Breast epithelium (tissue), 4 donors: ENCODE results near the gene C19orf38. TPM values are rescaled to one million over a fixed set of nuclear protein-coding genes. Genes with fewer than 3 reads are reported as not detected.

Experiments
- DNase-seq, 2 donors: peaks; one replicate each; pipeline ENCODE4 v3.0.0-alpha.2; 2019; ENCODE audit warnings: low spot score in 2 of 2
- H3K27ac ChIP-seq, 2 donors: fragments of 200-600 bp; sonication (generic) in 1 of 2; one replicate each; pipeline ENCODE4 v1.5.1; 2016 to 2019; ENCODE audit warnings: mild to moderate bottlenecking in 1 of 2
- H3K27me3 ChIP-seq, 2 donors: fragments of 200-600 bp; sonication (generic) in 1 of 2; one replicate each; pipeline versions ENCODE4 v1.5.1 to v1.6.0; 2017 to 2019; ENCODE audit warnings: control low read depth in 1 of 2, mild to moderate bottlenecking in 1 of 2
- H3K36me3 ChIP-seq: fragments of 200-600 bp; one replicate; pipeline ENCODE4 v1.5.1; 2019
- H3K4me1 ChIP-seq, 2 donors: fragments of 200-600 bp; sonication (generic); one replicate each; pipeline ENCODE4 v1.5.1; 2016 to 2019; ENCODE audit warnings: control low read depth in 1 of 2
- H3K4me3 ChIP-seq, 3 donors: fragments of 200-600 bp; sonication (generic); 1 replicate in 2 of 3; 2 replicates in 1 of 3; pipeline ENCODE4 v1.5.1; 2016 to 2019; ENCODE audit warnings: mild to moderate bottlenecking in 3 of 3, moderate library complexity in 2 of 3
- H3K9me3 ChIP-seq, 2 donors: fragments of 200-600 bp; sonication (generic) in 1 of 2; one replicate each; pipeline ENCODE4 v1.5.1; 2016 to 2019; ENCODE audit warnings: control low read depth in 1 of 2
- CTCF ChIP-seq, 3 donors: fragments of 450-650 bp; IDR thresholded peaks; one replicate each; pipeline ENCODE4 v1.5.1; 2016 to 2017; ENCODE audit warnings: antibody characterized with exemption in 3 of 3, mild to moderate bottlenecking in 3 of 3, moderate library complexity in 3 of 3
- POLR2A ChIP-seq: fragments of 450-650 bp; IDR thresholded peaks from one replicate; pipeline ENCODE4 v1.6.1; 2016; ENCODE audit warnings: antibody characterized with exemption, mild to moderate bottlenecking, moderate library complexity
- POLR2AphosphoS5 ChIP-seq, 3 donors: sonication (generic); formaldehyde crosslinking; IDR thresholded peaks; one replicate each; pipeline ENCODE4 v1.6.1; 2017; ENCODE audit warnings: antibody characterized with exemption in 3 of 3
- intact Hi-C: fragments of 100-400 bp; cut with DNase I; formaldehyde crosslinking; loops from one replicate; pipeline ENCODE4 v1.15.1; 2023; ENCODE audit warnings: low total_unique reads
- total RNA-seq, 3 donors: library from RNA; depleted of rRNA; stranded (reverse); fragments of >200 nt; gene quantifications; one replicate each; pipeline ENCODE4 v1.1.0, GENCODE V29; 2016

C19orf38 gene
- total RNA-seq, 3 donors from 2014 or later, result 1.3 to 2.7 (median 2.0) TPM

- no peaks in the 10 kb centered on the region for H3K9me3 ChIP-seq
- no peaks in the 10 kb centered on the region for H3K36me3 ChIP-seq
- TF ChIP-seq CTCF (IDR thresholded peaks at IDR 0.05), result peak in 2 of 3 donors; percentile 10 to 27
- TF ChIP-seq POLR2A, result no peak
- H3K4me3 ChIP-seq, result no peak overlapping the region
- H3K27me3 ChIP-seq, result no peaks in the 10 kb centered on the region
- no peaks in the 10 kb centered on the region for H3K4me1 ChIP-seq
- intact Hi-C loops, result no loop called here
- no peak overlapping the region for H3K27ac ChIP-seq
- no peak for DNase-seq
Observed at GRCh38 chr19:10858204-10858828, 10.1 kb downstream of the C19orf38 start.

GRCh38 chr19:10861103-10861651 is 13.0 kb downstream of the C19orf38 start:
- Histone ChIP-seq H3K27ac (no peak overlapping the region), H3K4me1 (no peaks in the 10 kb centered on the region), H3K27me3 (no peaks in the 10 kb centered on the region), H3K4me3 (no peak overlapping the region), H3K9me3 (no peaks in the 10 kb centered on the region), H3K36me3 (no peaks in the 10 kb centered on the region)
- TF ChIP-seq POLR2AphosphoS5 (IDR thresholded peaks at IDR 0.05), result no peak
- TF ChIP-seq CTCF (IDR thresholded peaks at IDR 0.05), result peak in 2 of 3 donors; percentile 11 to 17
- TF ChIP-seq POLR2A, result no peak
- intact Hi-C loops, result loop anchor here (5.0 kb wide), 1 partner anchor 144 kb away; the partner anchor contains the start of gene DNM2
- no peak for DNase-seq

GRCh38 chr19:10862561-10863106 is 14.4 kb downstream of the C19orf38 start:
- Histone ChIP-seq H3K27ac (peak overlapping the region; percentile 60 to 79), H3K4me3 (peak overlapping the region in 1 of 3 donors; percentile 41)
- intact Hi-C loops, result loop anchor here (5.0 kb wide), 1 partner anchor 145 kb away; the partner anchor contains the start of gene DNM2

GRCh38 chr19:10863107-10863717 is 15.0 kb downstream of the C19orf38 start:
- H3K9me3 ChIP-seq, result no peaks in the 10 kb centered on the region
- peak overlapping the region; percentile 60 to 79 for H3K27ac ChIP-seq
- no peaks in the 10 kb centered on the region for H3K27me3 ChIP-seq
- intact Hi-C loops, result loop anchor here (5.0 kb wide), 1 partner anchor 146 kb away; the partner anchor contains the start of gene DNM2
- H3K4me1 ChIP-seq, result no peaks in the 10 kb centered on the region
- DNase-seq, result peak; percentile 58 to 76
- H3K4me3 ChIP-seq, result peak overlapping the region in 1 of 3 donors; percentile 41
- TF ChIP-seq POLR2A (no peak), POLR2AphosphoS5 (IDR thresholded peaks at IDR 0.05) (no peak), CTCF (IDR thresholded peaks at IDR 0.05) (no peak)
- no peaks in the 10 kb centered on the region for H3K36me3 ChIP-seq

More at GRCh38 chr19:10862561-10863106, 14.4 kb downstream of the C19orf38 start:
- Histone ChIP-seq H3K4me1 (no peaks in the 10 kb centered on the region), H3K9me3 (no peaks in the 10 kb centered on the region), H3K27me3 (no peaks in the 10 kb centered on the region), H3K36me3 (no peaks in the 10 kb centered on the region)
- TF ChIP-seq POLR2AphosphoS5 (IDR thresholded peaks at IDR 0.05), result no peak
- DNase-seq, result no peak

- no peaks in the 10 kb centered on the region for H3K9me3 ChIP-seq
- peak overlapping the region in 1 of 3 donors; percentile 6 for H3K4me3 ChIP-seq
- H3K4me1 ChIP-seq, result no peaks in the 10 kb centered on the region
- H3K27me3 ChIP-seq, result no peaks in the 10 kb centered on the region
- intact Hi-C loops, result loop anchor here (5.0 kb wide), 1 partner anchor 147 kb away; the partner anchor contains the start of gene DNM2
- peak overlapping the region; percentile 29 to 79 for H3K27ac ChIP-seq
- H3K36me3 ChIP-seq, result no peaks in the 10 kb centered on the region
- TF ChIP-seq CTCF (IDR thresholded peaks at IDR 0.05) (peak; percentile 66 to 87 (median 87)), POLR2AphosphoS5 (IDR thresholded peaks at IDR 0.05) (peak in 1 of 3 donors; percentile 34), POLR2A (no peak)
- DNase-seq, result peak; percentile 64 to 88
Observed at GRCh38 chr19:10864538-10864899, 16.3 kb downstream of the C19orf38 start.
